ENCODE measurements around the gene PREX1.
A peak's percentile ranks its signal among the peaks of the same experiment; 100 is the strongest.

PREX1 gene

DNA sequence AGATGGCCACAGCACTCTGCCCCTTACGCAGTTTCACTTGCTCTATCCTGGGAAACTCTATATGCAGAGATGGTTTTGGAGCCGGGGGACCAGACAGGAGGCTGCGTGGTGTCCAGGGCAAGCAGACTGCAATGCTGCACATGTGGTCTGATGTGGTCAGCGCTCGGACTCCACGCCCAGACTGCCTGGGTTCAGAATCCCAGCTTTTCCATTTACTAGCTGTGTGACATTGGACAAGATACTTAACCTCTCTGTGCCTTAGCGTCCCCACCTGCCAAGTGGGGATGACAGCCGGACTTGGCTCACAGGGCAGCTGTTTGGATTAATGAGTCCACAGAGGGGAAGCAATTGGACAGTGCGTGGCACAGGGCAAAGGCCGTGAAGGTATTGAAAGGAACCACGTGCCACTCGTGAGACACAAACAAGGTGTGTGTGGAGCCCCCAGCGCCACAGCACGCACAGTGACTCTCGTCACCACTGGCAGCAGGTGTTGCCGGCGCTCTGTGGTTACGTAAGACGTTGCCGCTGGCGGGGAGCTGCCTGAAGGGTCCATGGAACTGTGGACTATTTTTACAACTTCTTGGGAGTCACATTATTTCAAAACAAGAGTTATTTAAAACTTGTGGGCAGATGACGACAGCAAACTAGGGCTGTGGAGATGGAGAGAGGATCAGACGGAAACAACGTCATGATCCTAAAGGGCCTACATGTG lies 201.4 kb downstream of the PREX1 start:
- H3K4me3 ChIP-seq = no peak overlapping the region
- H3K27ac ChIP-seq = no peak overlapping the region

DNA sequence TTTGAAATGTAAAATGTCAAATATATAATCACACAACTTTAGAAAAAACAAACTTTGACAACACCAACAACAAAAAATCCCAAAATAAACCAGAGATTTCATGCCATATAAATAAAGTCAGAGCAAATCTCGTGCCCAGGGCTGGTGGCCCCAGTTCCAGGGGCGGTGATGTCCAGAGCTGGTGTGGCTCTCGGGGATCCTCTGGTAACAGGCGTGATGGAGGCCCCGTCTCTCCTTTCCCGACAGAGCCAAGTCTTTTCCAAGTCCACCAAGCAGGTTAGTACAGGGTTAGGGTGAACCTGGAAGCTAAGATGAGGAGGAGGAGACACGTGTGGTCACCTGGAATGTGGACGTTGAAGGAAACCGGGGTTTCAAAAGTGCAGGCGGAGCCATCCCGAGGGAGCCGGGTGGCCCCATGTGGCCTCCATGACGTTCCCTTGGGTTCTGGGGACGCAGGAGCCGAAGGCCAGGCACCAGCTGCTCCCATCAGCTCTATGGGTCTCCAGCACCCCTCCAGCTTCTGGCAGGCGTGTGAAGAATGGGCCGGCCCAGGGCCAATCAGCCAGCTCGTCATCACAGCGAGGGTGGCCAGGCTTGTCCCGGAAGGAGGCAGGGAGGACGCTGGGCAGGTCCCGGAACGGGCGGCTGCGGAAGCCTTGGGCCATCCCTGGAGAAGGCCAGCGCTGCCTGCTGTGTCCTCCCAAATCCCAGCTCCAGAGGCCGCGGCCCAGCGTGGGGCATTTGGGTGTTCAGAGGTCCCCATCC lies 202.5 kb downstream of the PREX1 start:
- no peak overlapping the region for H3K27ac ChIP-seq
- H3K4me3 ChIP-seq = no peak overlapping the region

DNA sequence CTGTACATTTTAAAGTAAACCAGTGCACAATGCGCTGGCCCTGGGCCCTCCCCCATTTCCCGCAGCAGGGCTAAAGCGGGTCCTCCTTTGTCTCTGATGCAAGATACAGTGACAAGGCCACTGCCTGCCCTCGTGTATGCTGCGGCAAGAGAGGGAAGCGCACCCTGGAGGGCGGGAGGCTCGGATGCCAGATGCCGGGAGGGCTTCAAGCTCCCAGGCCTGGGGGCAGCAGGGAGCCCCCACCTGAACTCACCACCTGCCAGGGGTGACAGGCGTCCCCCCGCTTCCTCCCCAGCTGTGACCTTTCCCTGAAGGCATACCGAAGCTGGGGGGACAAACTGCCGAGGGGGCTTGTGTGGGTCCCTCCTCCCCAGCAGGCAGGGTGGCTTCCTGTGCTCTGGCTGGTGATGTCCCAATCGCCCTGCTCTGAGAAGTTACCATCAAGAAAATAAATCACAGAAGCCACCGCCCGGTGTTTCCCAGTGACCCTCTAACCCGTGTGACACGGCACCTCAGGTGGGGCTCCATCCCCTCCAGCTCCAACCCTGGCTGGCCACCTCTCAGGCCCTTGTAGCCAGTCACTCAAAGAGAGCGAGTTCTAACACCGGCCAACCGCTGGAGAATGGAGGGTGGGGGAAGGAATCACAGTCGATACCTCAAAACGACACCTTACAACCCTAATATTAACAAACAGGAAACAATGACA lies 203.3 kb downstream of the PREX1 start:
- no peak overlapping the region for H3K27ac ChIP-seq
- H3K4me3 ChIP-seq = no peak overlapping the region

DNA sequence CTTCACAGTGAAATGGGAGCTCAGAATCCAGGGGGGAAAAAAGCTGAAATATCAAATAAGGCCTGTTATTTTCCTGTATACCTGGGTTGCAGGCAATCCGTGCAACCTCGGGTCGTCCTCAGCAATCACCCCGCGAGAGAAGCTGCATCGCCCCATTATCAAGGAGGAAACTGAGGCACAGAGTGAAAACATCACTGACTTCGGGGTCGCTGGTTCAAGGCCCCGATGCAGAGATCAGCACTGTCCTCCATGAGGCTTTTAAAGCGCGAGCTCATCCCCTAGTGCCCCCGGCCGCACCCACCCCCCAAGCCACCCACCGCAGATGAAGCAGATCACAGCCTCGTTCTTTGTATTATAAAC lies 203.9 kb downstream of the PREX1 start:
- Histone ChIP-seq H3K27ac (no peak overlapping the region), H3K4me3 (no peak overlapping the region)

DNA sequence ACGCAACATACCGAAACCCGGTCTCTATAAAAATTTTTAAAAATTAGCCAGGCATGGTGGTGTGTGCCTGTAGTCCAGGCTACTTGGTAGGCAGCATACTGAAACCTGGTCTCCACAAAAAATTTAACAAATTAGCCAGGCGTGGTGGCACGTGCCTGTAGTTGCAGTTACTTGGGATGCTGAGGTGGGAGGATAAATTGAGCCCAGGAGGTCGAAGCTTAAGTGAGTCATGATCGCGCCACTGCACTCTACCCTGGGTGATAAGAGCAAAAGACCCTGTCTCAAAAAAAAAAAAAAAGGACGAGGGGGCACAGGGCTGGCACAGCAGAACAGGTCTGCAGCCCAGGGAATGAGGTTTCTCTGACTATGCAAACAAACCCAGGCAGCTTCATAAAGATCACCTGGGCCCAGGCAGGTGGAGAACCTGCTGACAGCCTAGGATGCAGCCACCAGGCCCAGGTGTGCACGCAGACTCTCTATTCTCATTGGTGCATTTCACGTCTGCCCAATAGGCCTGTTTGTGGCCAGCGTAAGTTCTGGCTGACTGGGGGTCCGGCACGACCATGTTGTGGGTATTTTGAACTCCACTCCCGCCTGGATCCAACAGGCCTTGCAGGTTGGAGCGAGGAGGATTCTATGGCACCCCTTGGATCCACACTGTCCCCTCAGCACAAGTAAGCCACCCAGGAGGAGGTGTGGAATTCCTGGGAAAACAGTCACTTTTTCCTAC lies 204.5 kb downstream of the PREX1 start:
- Histone ChIP-seq H3K27ac (no peak overlapping the region), H3K4me3 (no peak overlapping the region)

DNA sequence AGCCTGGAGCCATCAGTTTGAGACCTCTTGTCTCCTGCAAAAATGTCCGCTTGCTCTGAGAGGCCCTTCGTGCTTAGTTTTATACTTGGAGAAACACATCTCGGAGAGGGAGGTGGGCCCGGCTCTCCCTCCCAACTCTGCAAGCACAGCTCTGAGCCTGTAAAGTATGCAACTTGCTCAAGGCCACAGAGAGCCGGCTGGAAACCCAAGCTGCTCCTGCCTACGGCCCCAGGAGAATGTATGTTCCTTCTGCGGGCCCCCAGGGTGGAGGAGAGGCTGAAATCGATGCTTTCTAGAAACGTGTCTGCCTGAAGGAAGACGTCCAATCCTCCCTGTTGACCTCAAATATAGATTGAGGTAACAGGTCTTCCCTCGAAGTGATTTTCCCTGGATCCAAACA lies 205.4 kb downstream of the PREX1 start:
- no peak overlapping the region for H3K27ac ChIP-seq
- H3K4me3 ChIP-seq = no peak overlapping the region

DNA sequence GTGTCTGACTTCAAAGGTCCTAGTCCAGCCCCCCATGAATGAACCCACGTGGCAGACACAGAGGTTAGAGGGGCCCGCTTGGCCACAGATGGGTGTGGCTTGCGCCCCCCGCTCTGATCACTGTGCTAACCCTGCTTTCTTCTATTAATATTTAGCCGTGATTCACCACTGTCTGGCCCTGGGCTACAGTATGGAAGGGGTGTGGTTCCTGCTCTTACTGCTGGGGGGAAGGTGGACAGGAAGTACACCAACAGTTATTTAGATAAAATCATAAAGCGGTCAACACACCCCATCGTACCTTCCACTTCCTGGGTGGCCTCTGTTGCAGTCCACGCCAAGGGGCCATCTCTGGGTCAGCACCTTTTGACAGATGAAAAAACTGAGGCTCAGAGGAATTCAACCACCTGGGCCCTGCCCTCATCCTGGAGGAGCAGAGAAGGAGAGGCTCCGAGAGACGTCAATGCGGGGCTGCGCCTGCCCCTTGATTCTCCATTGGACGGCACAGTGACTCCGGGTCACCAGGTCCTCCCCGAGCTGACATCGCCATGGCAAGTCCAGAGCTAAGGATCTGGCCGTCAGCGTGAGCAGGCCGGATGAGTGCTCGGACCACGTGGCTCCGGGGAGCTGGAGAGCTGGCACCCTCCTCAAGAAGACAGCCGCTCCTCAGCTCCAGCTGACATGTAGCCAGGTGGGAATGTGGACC lies 206.3 kb downstream of the PREX1 start:
- Histone ChIP-seq H3K4me3 (no peak overlapping the region), H3K27ac (no peak overlapping the region)

DNA sequence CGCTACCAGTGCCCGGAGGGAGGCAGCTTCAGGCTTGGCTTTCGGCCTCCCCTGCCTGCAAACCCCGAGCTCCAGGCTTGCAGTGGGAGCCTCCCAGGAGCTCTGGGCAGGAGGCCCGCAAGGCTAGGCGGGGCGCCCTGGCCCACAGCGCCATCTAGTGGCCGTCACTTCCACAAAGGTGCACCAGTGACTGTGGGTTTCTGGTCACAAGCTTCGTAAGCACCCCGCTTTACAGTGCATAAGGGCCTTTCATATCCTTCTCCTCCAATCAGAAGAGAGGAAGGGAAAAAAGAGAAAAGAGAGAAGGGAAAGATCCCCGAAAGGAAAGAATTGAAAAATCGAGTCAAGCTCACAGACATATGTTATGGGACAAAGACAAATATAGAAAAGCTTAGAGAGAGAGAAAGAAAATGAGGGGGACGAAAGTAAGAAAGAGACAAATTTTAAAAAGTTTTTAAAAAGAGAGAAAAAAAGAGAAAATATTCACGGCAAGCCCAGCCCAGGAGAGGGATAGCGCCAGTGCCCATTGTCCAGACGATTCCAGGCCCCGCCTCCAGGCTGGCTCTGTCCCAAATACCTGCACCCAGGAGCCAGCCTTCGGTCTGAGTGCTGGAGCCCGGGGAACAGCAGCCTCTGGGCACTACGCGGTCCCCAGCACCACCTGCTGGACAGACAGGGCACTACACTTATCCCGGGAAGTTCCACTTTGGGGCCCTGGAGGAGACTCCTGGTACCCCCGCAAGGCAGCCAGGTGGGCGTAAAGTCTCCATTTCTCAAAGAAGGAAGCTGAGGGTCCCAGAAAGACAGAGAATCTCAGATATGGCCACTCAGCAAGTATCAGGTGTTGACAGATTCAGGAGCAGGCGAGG lies 207.1 kb downstream of the PREX1 start:
- H3K4me3 ChIP-seq = peak overlapping the region in 2 of 7 experiments; percentile 17 to 20

DNA sequence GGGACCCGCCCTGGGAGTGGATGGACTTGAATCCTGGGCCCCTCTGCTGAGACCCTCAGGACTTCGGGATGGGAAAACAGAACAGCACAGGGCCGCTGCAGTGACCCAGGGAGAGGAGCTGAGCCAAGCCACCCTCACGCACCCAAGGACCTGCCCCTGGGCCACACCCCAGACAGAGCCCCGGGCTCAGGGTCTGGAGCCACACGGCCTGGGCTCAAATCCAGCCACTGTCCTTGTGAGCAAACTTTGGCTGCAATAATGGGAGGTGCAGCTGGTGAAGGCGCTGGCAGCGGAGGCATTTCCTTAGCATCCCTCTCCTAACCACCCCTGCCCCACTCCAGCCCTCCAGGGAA lies 207.7 kb downstream of the PREX1 start:
- Histone ChIP-seq H3K4me3 (no peak overlapping the region), H3K27ac (no peak overlapping the region)

More for the DNA sequence above, 207.1 kb downstream of the PREX1 start:
- H3K27ac ChIP-seq = no peak overlapping the region

DNA sequence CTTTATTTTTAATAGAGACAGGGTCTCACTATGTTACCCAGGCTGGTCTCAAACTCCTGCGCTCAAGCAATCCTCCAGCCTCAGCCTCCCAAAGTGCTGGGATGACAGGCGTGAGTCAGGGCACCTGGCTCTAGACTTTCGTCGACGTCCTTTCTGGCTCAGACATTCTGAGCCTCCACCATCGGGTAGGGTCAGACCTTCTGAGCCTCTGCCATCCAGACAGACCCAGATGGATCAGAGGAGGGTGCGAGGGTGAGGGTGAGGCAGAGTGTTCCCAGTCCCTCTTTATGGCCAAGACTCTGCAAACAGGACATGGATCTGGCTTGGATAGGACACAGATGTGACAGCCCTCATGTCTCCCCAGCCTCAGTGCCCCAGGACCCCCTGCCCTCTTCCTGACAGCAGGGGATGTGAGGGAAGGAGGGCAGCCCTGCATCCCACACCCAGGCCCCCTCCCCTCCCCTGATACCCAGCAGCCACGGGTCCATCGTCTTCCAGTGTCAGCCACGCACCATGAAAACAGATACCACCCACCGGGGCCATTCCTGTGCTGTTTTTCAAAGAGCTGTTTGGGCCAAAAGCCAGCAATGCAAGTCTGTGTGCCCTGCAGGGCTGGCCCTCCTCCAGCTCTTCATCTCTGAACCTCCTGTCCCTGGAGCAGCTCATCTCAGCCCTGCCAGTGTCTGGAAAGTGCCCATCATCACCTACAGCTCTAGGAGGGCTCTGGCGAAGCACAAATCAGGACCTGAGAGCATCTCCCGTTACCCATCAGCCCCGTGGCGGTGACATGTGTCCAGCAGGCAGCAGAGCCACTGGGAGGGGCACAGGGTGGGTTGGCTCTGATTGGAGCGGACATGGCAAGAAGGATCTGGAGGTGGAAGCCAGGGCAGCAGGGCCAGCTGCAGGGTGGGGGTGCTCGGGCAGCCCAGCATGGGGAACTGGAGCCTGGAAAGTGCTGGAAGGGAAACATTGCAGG lies 208.4 kb downstream of the PREX1 start:
- no peak overlapping the region for H3K27ac ChIP-seq
- no peak overlapping the region for H3K4me3 ChIP-seq

DNA sequence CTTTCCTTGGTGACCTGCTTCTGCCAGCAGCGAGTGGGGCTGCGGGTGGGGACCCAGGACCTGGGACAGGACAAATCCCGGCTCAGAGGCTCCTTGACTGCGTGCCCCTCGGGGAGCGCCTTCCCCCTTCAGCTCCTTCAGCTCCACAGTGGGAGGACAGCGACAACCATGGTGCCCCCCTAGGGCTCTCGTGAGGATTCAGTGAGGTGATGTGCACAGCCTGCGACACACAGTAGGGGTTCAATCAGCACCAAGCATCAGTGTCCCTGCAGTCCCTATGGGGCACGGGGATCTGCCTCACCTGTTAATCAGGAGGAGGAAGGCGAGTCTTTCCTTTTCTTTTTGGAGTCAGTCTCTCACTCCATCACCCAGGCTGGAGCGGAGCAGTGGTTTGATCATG lies 209.2 kb downstream of the PREX1 start:
- no peak overlapping the region for H3K4me3 ChIP-seq
- H3K27ac ChIP-seq = no peak overlapping the region

DNA sequence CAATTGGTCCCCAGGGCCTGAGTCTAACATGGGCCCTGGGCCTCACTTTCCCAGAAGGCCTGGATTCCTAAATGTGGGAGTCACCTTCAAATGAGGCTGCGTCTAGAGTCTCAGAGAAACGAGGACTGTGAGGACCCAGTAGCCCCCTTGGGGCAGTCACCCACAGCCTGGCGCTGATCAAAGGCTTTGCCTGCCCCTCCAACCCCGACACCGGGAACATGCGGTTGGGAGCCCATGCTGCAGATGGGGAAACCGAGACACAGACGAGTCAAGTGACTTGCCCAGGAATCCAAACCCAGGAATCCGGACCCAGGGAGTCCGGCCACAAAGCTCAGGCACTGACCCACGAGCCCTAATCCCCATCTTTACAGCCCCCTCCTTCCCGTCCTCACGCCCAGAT lies 209.7 kb downstream of the PREX1 start:
- Histone ChIP-seq H3K27ac (no peak overlapping the region), H3K4me3 (no peak overlapping the region)

DNA sequence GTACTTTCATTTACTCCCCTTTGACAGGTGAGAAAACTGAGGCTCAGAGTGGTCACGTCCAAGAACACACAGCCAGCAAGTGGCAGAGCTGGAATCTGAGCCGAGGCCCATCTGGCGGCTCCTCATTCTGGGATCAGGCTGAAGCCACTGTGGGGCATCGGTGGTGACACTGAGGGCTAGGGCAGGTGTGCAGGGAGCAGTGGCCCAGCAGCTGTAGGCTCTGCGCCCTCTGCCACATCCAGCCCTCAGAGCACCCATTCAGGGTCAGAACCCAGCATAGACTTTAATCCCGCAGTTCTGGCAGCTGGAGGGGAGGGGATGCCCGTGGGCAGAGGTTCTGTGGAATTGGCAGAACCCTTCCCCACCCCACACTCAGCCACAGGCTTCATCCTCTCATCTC lies 210.3 kb downstream of the PREX1 start:
- Histone ChIP-seq H3K4me3 (no peak overlapping the region), H3K27ac (no peak overlapping the region)

DNA sequence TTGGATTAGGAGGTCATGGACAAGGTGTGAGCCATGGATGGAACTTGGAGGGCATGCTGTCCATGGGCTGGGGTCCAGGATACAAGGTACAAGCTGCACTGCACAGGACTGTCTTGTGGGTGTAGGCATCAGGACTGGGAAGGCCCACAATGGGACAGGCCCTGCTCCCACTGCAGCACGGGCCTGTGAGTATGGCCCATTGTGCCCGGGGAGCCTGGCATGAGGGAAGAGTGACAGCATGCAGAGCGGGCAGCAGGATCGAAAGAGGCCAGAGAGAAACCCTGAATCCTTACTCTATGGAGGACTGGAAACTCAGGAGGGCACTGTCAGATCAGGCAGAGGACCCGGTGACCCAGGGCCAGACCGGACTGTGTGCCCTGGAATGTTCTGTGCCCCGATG lies 211.3 kb downstream of the PREX1 start:
- H3K27ac ChIP-seq = no peak overlapping the region
- H3K4me3 ChIP-seq = no peak overlapping the region

DNA sequence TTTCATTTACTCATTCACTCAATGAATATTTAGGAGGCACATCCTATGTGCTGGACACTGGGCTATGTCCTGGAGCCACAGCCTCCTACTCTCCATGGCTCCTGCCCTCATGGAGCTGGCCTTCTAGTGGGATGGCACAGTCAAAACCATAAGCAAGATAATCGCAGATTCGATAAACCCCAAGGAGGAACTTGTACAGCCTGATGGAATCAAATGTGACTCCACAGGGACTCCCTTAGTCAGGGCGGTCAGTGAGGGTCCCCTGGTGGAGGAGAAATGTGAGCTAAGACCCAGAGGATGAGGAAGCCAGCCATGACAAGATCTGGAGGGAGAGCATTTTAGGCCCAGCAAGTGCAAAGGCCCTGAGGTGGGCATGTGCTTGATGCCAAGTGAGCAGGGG lies 211.9 kb downstream of the PREX1 start:
- Histone ChIP-seq H3K27ac (no peak overlapping the region), H3K4me3 (no peak overlapping the region)

DNA sequence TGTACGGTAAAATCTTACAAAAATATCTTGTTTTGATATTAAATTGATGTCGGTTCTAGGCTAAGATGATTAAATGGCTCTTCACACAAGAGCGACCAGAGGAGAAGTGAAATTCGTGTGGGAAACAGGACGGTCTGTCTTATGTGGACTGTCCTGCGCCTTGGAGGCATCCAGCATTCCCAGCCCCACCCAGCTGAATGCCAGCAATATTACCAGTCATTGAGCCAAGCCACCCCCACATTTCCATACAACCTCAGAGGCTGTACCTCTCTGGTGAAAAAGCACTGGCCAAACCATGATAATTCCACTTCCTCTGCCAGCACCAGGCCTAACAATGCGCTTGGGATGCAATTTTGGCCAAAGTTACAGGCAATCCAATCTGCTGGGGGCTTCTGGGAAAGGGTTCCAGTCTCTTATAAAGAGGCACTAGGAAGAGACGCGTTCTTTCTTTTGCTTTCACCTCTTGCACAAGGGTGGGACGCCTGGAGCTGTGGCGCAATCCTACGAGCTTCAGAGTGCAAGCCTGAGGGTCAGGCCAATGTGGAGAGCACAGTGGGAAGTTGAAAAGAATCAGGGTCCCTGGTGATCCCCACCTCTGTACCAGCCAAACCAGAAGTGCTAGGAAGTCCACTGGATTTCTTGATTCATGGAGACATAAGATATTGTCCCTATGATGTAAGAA lies 213.1 kb downstream of the PREX1 start:
- H3K27ac ChIP-seq = no peak overlapping the region
- no peak overlapping the region for H3K4me3 ChIP-seq

DNA sequence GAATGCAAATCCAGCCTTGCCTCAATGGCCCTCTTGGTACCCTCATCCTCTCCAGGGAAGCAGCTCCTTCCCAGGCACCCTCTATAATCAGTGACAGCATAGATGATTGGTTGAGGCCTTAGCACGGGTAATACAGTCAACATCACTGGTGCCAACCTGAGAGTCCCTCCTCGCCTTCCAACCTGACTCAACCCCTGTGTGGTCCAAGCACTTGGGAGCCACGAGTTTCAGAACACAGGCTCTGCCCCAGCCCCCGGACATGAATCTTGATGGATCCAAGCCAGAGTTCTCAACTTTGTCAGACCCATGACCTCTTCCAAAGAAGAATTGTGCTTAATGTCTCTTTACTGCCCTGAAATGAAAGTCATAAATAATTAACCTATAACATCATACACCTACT lies 213.9 kb downstream of the PREX1 start:
- no peak overlapping the region for H3K27ac ChIP-seq

More for the DNA sequence above, 213.9 kb downstream of the PREX1 start:
- no peak overlapping the region for H3K4me3 ChIP-seq

Measured in skin epidermis (tissue), 12 donors.